Upper lobe of left lung (tissue), 4 donors: ENCODE results near the gene COL23A1.

ENCODE experiments used
- POLR2A ChIP-seq, 4 donors: fragments of 450-650 bp; IDR thresholded peaks; one replicate each; pipeline ENCODE4 v1.5.1; 2016 to 2017; ENCODE audit warnings: antibody characterized with exemption in 4 of 4, mild to moderate bottlenecking in 2 of 4
- TF ChIP-seq, protein P1 (sequence below), 6 experiments: fragments of 450-650 bp in 4 of 6; fragments of 200-600 bp in 2 of 6; sonication (generic) in 2 of 6; IDR thresholded peaks; one replicate each; pipeline ENCODE4 v1.5.1; 2016 to 2019; ENCODE audit warnings: antibody characterized with exemption in 6 of 6

GRCh38 chr5:178349625-178350353, 240.4 kb downstream of the COL23A1 start:
- TF ChIP-seq, protein P1, sequence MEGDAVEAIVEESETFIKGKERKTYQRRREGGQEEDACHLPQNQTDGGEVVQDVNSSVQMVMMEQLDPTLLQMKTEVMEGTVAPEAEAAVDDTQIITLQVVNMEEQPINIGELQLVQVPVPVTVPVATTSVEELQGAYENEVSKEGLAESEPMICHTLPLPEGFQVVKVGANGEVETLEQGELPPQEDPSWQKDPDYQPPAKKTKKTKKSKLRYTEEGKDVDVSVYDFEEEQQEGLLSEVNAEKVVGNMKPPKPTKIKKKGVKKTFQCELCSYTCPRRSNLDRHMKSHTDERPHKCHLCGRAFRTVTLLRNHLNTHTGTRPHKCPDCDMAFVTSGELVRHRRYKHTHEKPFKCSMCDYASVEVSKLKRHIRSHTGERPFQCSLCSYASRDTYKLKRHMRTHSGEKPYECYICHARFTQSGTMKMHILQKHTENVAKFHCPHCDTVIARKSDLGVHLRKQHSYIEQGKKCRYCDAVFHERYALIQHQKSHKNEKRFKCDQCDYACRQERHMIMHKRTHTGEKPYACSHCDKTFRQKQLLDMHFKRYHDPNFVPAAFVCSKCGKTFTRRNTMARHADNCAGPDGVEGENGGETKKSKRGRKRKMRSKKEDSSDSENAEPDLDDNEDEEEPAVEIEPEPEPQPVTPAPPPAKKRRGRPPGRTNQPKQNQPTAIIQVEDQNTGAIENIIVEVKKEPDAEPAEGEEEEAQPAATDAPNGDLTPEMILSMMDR (IDR thresholded peaks at IDR 0.05), result no peak
- no peak for TF ChIP-seq POLR2A (IDR thresholded peaks at IDR 0.05)
